Neuron (in vitro differentiated cells): Measurements from ENCODE around the gene BBS12.
"Not testable (repeated sequence)": the region's sequence is repeated elsewhere in the genome, so short reads cannot be mapped to it uniquely, and the experiment has no call there.

Experiments used
- H2AFZ ChIP-seq: one replicate; pipeline ENCODE4 v1.6.1; 2013; ENCODE audit warnings: low read depth, mild to moderate bottlenecking, inconsistent platforms, low read length, moderate library complexity
- H3K27me3 ChIP-seq: one replicate; pipeline ENCODE4 v1.6.1; 2013; ENCODE audit warnings: low read length; ENCODE audit not compliant: insufficient read depth
- H3K36me3 ChIP-seq: one replicate; pipeline ENCODE4 v1.6.1; 2013; ENCODE audit warnings: low read length; ENCODE audit not compliant: insufficient read depth
- H3K4me1 ChIP-seq: one replicate; pipeline ENCODE4 v1.6.1; 2013; ENCODE audit warnings: low read length; ENCODE audit not compliant: insufficient read depth
- H3K4me3 ChIP-seq: 2 replicates; pipeline ENCODE4 v1.5.1; 2013; ENCODE audit warnings: mild to moderate bottlenecking, low read length, moderate library complexity
- H3K9me3 ChIP-seq: one replicate; pipeline ENCODE4 v1.6.1; 2013; ENCODE audit warnings: low read length

The BBS12 gene

GRCh38 chr4:122777846-122778673 lies 45.6 kb downstream of the BBS12 start:
- Histone ChIP-seq H2AFZ (no peak overlapping the region), H3K4me1 (peaks cover under 1% of the 10 kb centered on the region), H3K27me3 (no peaks in the 10 kb centered on the region), H3K36me3 (no peaks in the 10 kb centered on the region), H3K9me3 (no peaks in the 10 kb centered on the region), H3K4me3 (no peak overlapping the region)

GRCh38 chr4:122781486-122781885 lies 49.0 kb downstream of the BBS12 start:
- Histone ChIP-seq H3K4me1 (peaks cover 14% of the 10 kb centered on the region), H3K27me3 (no peaks in the 10 kb centered on the region), H3K9me3 (no peaks in the 10 kb centered on the region), H3K4me3 (no peak overlapping the region), H3K36me3 (no peaks in the 10 kb centered on the region), H2AFZ (no peak overlapping the region)

GRCh38 chr4:122783301-122784215 lies 51.1 kb downstream of the BBS12 start:
- Histone ChIP-seq H3K4me3 (peak overlapping the region; percentile 22), H3K27me3 (no peaks in the 10 kb centered on the region), H3K9me3 (no peaks in the 10 kb centered on the region), H2AFZ (peak overlapping the region; percentile 56), H3K36me3 (no peaks in the 10 kb centered on the region), H3K4me1 (peaks cover 14% of the 10 kb centered on the region)

GRCh38 chr4:122784261-122784660 lies 51.8 kb downstream of the BBS12 start:
- Histone ChIP-seq H3K9me3 (no peaks in the 10 kb centered on the region), H2AFZ (no peak overlapping the region), H3K4me3 (no peak overlapping the region), H3K27me3 (no peaks in the 10 kb centered on the region), H3K4me1 (peaks cover 14% of the 10 kb centered on the region), H3K36me3 (no peaks in the 10 kb centered on the region)

- no peaks in the 10 kb centered on the region for H3K9me3 ChIP-seq
- H3K4me1 ChIP-seq = peaks cover 14% of the 10 kb centered on the region
- H3K27me3 ChIP-seq = no peaks in the 10 kb centered on the region
- no peak overlapping the region for H2AFZ ChIP-seq
- H3K4me3 ChIP-seq = no peak overlapping the region
- no peaks in the 10 kb centered on the region for H3K36me3 ChIP-seq
Observed at GRCh38 chr4:122785099-122785498, 52.6 kb downstream of the BBS12 start.

- not testable (repeated sequence) for H2AFZ ChIP-seq, H3K27me3 ChIP-seq, H3K4me3 ChIP-seq, H3K36me3 ChIP-seq, H3K9me3 ChIP-seq
- peaks cover 14% of the 10 kb centered on the region for H3K4me1 ChIP-seq
Observed at GRCh38 chr4:122786296-122786695, 53.8 kb downstream of the BBS12 start.

- not testable (repeated sequence) for H3K27me3 ChIP-seq, H3K4me3 ChIP-seq, H3K36me3 ChIP-seq, H3K9me3 ChIP-seq, H2AFZ ChIP-seq
- peaks cover 14% of the 10 kb centered on the region for H3K4me1 ChIP-seq
Observed at GRCh38 chr4:122786920-122787319, 54.4 kb downstream of the BBS12 start.

GRCh38 chr4:122787940-122788339 lies 55.4 kb downstream of the BBS12 start:
- Histone ChIP-seq H2AFZ (no peak overlapping the region), H3K4me1 (peaks cover 14% of the 10 kb centered on the region), H3K4me3 (no peak overlapping the region), H3K9me3 (no peaks in the 10 kb centered on the region), H3K27me3 (no peaks in the 10 kb centered on the region), H3K36me3 (no peaks in the 10 kb centered on the region)

- H3K4me1 ChIP-seq = peaks cover 5% of the 10 kb centered on the region
- H3K36me3 ChIP-seq = no peaks in the 10 kb centered on the region
- H2AFZ ChIP-seq = no peak overlapping the region
- H3K4me3 ChIP-seq = no peak overlapping the region
- H3K9me3 ChIP-seq = no peaks in the 10 kb centered on the region
- H3K27me3 ChIP-seq = no peaks in the 10 kb centered on the region
Observed at GRCh38 chr4:122788935-122789334, 56.4 kb downstream of the BBS12 start.

- Histone ChIP-seq H3K9me3 (no peaks in the 10 kb centered on the region), H3K27me3 (no peaks in the 10 kb centered on the region), H3K4me3 (no peak overlapping the region), H2AFZ (no peak overlapping the region), H3K36me3 (no peaks in the 10 kb centered on the region), H3K4me1 (peaks cover 12% of the 10 kb centered on the region)
Observed at GRCh38 chr4:122793811-122794210, 61.3 kb downstream of the BBS12 start.
